GM12892 (cell line): ENCODE data around the gene HOXD4. TPM values are rescaled to one million over a fixed set of nuclear protein-coding genes. Genes with fewer than 3 reads are reported as not detected.

Source experiments
- DNase-seq: peaks from one replicate; pipeline ENCODE4 v3.0.0; 2011; ENCODE audit not compliant: insufficient read length
- FAIRE-seq: peaks from 2 replicates; lab custom pipeline; 2011; peaks lifted over from hg19 to GRCh38; lab: Jason Lieb, UNC
- POLR2A ChIP-seq: IDR thresholded peaks from 2 replicates; pipeline ENCODE4 v1.6.1; 2011; ENCODE audit warnings: low read depth, low read length, control low read depth
- POLR2AphosphoS5 ChIP-seq: IDR thresholded peaks from 2 replicates; pipeline ENCODE4 v1.6.1; 2011; ENCODE audit warnings: low read depth, low read length, control low read depth
- TAF1 ChIP-seq: IDR thresholded peaks from 2 replicates; pipeline ENCODE4 v1.6.1; 2011; ENCODE audit warnings: low read depth, mild to moderate bottlenecking, control low read depth, low read length, borderline replicate concordance
- polyA plus RNA-seq: library from polyadenylated mRNA; unstranded; fragments of >200 nt; gene quantifications from one replicate; pipeline ENCODE4 v1.2.1, GENCODE V29; 2012; ENCODE audit warnings: missing spikeins, inconsistent platforms; ENCODE audit not compliant: missing spikeins

HOXD4 gene
- polyA plus RNA-seq: not detected

DNA sequence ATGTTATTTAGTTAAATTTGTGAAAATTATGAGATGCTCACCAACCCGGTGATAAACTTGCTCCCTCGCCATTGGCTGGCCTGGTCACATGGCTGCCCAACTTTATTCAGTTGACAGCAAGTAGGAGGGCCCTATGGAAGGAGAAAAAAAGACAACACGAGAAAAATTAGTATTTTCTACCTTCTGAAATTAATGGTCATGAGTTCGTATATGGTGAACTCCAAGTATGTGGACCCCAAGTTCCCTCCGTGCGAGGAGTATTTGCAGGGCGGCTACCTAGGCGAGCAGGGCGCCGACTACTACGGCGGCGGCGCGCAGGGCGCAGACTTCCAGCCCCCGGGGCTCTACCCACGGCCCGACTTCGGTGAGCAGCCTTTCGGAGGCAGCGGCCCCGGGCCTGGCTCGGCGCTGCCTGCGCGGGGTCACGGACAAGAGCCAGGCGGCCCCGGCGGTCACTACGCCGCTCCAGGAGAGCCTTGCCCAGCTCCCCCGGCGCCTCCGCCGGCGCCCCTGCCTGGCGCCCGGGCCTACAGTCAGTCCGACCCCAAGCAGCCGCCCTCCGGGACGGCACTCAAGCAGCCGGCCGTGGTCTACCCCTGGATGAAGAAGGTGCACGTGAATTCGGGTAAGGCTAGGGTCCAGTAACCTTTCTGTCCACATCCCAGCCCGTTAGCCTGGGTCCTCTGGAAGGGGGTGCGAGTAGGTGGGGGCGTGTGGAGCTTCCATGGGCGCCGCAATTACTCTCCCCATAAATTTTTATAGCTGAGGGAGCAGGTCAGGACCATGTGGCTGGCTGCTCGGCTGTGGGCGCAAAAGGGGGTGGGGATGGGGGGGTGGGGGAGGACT, at the start of gene HOXD4:
Gene HOXD4, plus strand, starts transcription at position 109 of the 846 bp plus-strand sequence. Its CDS starts 84 bp downstream, at position 193.
- DNase-seq (no peak), FAIRE-seq (no peak)

DNA sequence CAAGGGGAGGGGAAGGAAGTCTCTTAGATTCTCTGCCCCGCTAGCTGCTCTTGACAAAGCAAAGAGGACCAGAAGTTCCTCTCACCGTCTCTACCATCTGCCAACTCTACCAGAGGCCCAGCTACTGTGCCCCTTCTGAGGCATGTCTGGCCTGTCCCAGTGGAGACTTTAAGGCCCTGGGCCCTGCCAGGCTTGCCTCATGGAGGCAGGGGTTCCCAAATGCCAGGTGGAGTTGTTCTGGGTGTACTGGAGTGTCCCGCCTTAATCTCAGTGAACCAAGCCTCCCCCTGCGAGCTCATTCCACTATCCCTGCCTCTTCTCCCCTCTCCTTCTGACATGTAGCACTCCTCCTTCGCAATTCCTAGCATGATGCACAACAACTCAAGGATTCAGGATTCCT, 49.5 kb upstream of the HOXD4 start:
- DNase-seq (no peak), FAIRE-seq (no peak)
- no peak for TF ChIP-seq POLR2AphosphoS5
- no peak for TF ChIP-seq TAF1
- no peak for TF ChIP-seq POLR2A

More for the DNA sequence above, at the start of gene HOXD4:
- TF ChIP-seq TAF1 (no peak), POLR2A (no peak), POLR2AphosphoS5 (no peak)

DNA sequence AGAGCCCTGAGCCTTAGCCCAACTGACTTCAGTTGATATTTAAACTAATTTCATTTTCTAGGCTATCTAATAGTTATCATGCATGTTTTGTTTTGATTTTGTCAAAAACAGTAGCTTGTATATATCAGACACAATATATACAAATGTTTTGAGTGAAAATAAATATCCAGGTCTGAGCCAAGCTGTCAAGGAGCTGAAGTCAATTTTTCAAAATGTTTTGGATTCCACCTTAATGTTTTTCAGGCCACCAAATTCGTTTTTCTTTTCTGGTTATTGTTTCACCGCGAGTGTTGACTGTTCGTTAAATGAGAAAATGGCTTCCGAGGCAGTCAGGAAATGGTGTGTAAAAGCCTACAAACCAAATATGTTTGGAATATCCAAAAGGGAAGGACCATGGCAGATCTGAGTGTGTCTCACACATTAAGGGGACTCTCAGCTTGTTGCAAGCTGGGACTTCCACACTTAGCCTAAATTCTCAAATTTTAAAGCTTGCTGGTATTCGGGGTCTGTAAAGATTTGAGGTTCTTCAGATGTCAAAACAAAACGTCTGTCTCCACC, 49.0 kb upstream of the HOXD4 start:
- FAIRE-seq (no peak), DNase-seq (no peak)
- no peak for TF ChIP-seq POLR2AphosphoS5
- TF ChIP-seq TAF1: no peak
- TF ChIP-seq POLR2A: no peak

DNA sequence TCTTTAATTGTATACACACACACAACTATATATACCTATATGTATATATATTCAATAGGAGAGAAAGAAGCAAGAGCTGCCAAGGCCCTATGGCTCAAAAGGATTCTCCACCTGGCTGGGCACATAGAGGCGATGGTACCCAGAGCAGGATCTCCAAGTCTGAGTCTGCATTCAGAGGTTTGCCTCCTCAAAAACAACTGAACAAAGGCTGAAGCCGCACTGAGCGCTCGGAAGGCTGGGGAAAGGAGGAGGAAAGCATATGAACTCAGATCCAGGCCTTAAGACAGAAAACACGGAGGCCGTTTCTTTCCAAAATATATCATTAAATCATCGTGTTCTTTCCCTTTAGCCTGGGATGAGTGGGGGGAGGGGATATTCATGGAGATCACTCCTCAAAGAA, 48.2 kb upstream of the HOXD4 start:
- FAIRE-seq: no peak
- no peak for DNase-seq
- TF ChIP-seq POLR2A (no peak), POLR2AphosphoS5 (no peak), TAF1 (no peak)

DNA sequence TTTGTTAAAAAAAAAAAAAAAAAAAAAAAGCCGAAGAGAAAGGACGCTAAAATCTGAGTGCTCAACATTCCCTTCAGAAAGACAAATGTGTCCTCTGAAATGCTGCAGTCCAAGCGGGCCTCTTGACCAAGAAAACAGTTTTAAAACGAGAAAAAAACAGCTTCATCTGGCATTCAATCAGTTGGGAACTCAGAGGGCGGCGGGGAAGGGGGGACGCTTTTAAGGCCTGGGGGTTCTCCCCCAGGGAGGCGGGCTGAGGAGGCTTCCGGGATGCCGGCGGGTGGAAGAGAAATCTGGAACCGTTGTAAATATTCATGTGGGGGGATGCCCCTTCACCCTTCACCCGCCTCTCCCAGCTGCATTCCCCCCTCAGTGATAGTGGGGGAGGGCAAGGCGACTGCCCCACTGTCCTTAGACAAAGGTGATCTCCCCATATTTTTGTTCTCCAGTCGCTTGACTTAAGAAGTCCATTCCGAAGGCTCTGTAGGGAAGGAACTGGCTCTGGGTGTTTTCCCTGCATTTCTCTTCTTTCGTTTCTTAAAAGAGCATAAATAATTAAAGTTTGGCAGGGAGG, 47.5 kb upstream of the HOXD4 start:
- FAIRE-seq (no peak), DNase-seq (no peak)
- no peak for TF ChIP-seq TAF1
- no peak for TF ChIP-seq POLR2AphosphoS5
- no peak for TF ChIP-seq POLR2A

DNA sequence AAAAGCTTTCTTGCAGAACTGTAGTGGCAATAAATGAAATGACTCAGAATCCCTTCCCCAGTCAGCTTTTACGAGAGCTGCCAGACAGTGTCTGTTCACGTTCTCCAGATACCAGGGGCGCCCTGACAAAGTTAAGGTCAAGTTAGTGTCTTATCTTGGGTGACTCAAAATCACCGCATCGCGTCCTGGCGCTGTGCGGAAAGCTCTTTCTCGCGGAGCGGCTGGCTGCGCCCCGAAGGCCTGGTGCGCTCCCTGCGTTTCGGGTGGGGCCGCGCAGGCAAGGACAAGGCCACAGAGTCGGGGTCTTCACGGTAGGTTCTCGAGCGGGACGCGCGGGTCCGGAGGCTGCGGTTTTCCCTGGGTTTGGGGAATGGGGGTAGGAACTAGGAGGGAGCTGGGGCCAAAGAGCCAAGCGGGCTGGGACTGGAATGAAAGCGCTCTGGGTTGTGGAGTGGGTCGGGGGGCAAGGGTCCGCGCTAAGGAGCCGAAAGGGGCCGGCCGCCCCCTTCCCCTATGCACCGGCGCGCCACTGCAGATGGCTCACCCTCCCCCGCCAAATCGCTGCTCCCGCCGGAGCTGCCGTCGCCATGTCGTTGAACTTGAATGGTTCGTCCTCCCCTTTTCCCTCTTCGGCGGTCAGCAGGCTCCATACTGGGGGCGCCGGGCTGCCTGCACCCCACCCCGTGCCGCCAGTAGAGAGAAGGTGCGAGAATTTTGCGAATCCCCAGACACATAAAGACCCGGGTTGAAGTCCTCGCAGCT, 46.9 kb upstream of the HOXD4 start:
- no peak for DNase-seq
- FAIRE-seq: no peak
- TF ChIP-seq POLR2A (no peak), TAF1 (no peak), POLR2AphosphoS5 (no peak)

DNA sequence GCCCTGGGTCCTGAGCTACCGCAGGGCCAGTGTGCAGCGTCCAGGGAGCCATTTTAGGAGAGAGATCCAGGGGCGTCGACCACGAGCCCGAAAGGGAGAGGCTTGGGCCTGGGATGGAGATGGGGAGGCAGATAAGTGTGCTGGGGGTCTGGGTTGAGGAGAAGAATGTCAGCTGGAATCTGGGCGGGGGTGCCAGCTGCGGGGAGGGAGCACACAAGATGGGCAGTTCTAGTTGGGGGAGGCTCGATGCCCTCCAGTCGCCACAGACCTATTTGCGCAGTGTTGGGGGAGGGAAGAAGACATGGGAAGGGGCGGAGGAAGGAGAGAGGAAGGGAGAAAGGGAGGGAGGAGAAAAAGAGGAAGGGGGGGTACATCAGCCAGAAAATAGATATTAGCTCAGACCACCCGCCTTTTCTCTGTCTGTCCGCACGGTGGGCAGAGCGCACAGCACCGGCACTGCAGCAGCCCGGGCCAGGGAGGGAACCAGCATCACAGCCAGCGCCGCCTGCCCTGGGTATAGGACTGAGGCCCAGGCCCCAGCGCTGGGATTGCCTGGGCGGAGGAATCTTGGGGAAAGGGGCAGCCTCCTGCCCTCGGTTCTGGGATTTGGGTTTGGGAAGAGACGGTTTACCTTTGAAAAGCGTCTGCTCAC, 46.1 kb upstream of the HOXD4 start:
- DNase-seq: no peak
- TF ChIP-seq POLR2A: no peak
- no peak for TF ChIP-seq TAF1
- TF ChIP-seq POLR2AphosphoS5: no peak
- FAIRE-seq: no peak

DNA sequence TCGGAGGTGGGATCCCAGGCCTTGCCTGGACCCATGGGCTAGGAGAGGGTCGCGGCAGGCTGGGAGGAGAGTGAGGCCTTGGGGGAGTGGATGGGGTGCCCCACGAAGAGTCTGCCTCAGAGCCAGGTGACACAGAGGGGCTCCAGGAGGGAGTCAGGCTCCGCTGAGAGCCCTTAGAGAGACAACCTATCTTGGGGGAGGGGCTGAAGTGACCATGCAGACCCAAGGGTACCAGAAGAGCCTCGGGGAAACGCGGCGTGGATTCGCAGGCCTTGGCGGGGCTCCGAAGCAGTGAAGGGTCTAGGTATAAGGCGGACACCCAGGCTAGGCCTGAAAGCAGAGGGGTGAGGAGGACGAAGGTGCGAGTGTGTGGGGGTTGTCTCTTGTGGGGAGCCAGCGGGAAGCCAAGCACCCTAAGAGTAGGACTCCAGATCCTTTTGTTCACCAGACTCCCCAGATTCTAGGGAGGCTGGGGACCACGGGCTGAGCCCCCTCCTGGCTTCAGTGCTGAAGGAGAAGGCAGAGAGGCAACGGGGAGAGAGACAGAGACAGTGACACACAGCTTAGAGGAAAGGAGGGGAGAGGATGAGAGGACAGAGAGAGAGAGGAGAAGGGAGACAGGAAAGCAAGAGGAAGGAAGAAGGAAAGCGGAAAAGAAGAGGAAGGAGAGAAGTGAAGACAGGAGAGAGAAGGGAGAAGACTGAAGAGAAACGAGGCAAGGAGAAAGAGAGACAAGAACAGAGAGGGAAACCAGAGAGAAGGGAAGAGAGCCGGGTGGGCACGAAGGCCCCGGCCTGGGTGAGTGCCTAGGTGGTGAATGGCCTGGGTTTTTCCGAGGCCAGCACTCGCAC, 45.4 kb upstream of the HOXD4 start:
- FAIRE-seq (no peak), DNase-seq (no peak)
- no peak for TF ChIP-seq TAF1
- no peak for TF ChIP-seq POLR2A
- no peak for TF ChIP-seq POLR2AphosphoS5

DNA sequence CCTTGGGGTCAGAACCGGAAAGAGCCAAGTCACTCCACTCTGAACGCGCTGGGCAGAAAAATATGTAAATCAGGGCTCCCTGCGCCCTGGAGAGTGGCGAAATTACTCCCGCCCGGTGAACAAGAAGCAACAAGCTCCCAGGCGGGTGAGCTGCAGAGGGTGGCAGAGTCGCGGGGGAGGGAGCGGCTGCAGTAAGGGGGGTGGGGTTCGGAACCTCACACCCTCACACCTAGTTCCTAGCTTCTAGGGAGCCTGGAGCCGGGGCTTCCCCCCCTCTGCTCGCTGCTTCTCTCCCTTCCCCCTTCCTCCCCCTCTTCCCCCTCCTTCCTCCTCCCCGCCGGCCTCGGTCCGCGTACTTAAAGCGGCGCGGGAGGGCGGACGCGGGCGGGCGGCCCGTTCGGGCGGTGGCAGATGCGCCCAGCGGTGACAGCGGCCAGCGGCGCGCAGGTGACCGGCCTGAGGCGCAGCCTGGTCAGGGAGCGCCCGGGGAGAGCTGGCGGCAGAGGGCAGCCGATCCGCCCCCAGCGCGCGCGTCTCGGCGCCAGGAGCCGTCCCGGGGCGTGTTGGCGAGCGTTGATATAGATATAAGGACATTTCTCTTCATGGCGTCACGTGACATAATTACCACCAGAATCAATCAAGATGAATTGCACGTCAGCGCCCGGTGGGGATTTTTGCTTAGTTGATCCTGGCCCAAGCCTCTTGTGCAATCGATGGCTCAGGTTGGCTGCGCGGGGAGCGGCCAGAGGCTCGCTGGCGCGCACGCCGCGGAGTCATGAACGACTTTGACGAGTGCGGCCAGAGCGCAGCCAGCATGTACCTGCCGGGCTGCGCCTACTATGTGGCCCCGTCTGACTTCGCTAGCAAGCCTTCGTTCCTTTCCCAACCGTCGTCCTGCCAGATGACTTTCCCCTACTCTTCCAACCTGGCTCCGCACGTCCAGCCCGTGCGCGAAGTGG, 44.5 kb upstream of the HOXD4 start, which contains the start of gene HOXD11:
Gene HOXD11, plus strand, starts transcription at position 700 of the 959 bp plus-strand sequence. Its CDS starts 76 bp downstream, at position 776.
- TF ChIP-seq POLR2A (no peak), POLR2AphosphoS5 (no peak), TAF1 (no peak)
- DNase-seq (no peak), FAIRE-seq (no peak)
